GM19452 (cell line): Measurements from ENCODE around the gene HERC5.
"Not testable (repeated sequence)": the region's sequence is repeated elsewhere in the genome, so short reads cannot be mapped to it uniquely, and the experiment has no call there.

ENCODE experiments used
- ATAC-seq: cut with Tn5 transposase; IDR thresholded peaks from one replicate; pipeline ENCODE4 v1.9.1; 2021; ENCODE audit not compliant: unreplicated experiment

The HERC5 gene

GRCh38 chr4:88517825-88518224 is 60.9 kb downstream of the HERC5 start:
- ATAC-seq: no peak

- ATAC-seq: no peak
These were observed 62.0 kb downstream of the HERC5 start for GRCh38 chr4:88518911-88519310.

DNA sequence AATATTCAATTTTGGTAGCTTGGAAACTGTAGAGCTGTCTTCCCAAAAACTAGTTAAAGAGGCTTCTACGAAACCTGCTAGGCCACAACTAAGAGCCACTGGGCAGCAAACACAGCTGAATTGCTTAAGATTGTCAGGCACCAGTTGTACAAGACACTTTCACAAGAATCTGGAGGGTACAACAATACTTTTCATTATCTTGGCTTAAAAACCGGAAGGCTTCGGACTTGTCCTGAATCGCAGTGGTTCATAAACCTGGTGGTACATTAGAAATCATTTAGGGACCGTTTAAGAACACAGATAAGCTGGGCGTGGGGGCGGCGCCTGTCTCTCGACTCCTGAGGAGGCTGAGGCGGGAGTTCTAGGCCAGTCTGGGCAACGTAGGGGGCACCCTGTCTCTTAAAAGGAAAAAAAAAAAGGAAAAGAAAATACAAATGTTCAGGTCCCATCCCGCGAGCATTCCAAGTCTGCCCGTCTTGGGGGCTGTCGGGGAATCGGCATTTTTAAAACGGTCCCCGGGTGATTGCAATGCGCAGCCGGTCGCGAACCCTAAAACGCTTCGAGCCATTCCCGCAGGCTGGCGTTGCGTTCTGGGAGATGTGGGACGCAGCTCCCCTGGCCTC is 65.9 kb downstream of the HERC5 start:
- no peak for ATAC-seq

- peak; percentile 81 for ATAC-seq
These were observed 66.6 kb downstream of the HERC5 start, which contains the start of gene PYURF for GRCh38 chr4:88523325-88524129. TSS of gene PYURF (minus strand) at chr4:88523776. CDS start at chr4:88523700, 76 bp downstream.

GRCh38 chr4:88524171-88524570 is 67.3 kb downstream of the HERC5 start:
- ATAC-seq: no peak

DNA sequence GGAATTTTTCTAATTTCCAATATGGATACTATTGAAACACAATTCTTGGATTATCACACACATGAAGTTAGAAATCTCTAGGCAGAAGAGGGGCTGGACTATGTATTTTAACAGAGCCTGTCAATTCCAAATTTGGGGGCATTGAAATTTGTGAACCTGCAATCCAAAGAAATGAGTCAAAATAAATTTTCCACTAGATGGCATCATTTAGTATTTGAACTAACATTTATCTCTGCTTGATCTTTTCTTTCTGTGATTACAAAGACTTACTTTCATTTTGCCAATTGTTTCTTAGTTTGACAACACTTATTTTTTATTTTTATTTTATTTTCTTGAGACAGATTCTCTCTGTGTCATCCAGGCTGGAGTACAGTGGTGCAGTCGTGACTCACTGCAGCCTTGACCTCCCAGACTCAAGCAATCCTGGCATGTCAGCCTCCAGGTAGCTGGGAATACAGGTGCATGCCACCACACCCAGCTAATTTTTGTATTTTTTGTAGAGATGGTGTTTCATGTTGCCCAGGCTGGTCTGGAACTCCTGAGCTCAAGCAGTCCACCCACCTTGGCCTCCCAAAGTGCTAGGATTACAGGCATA is 69.4 kb downstream of the HERC5 start:
- no peak for ATAC-seq

DNA sequence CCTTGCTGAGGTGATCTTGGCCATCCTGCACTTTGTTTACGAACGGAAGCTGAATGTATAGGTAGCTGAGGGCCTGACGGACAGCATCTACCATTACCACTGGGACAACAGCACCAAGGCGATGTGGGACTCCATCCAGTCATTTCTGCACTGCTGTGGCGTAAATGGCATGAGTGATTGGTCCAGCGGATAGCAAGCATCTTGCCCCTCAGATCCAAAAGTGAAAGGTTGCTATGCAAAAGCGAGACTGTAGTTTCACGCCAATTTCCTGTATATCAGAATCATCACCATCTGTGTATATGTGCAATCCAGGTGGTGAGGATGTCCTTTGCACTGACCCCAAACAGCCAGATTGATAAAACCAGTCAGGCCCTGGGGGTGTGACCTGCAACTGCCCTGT is 70.9 kb downstream of the HERC5 start:
- ATAC-seq: peak; percentile 39

GRCh38 chr4:88528861-88529260 is 71.9 kb downstream of the HERC5 start:
- ATAC-seq: no peak

- no peak for ATAC-seq
These were observed 74.6 kb downstream of the HERC5 start for GRCh38 chr4:88531549-88531948.

- ATAC-seq: no peak
These were observed 76.3 kb downstream of the HERC5 start for GRCh38 chr4:88533088-88533790.

- ATAC-seq: no peak
These were observed 77.2 kb downstream of the HERC5 start for GRCh38 chr4:88533937-88534750.

GRCh38 chr4:88535090-88535755 is 78.3 kb downstream of the HERC5 start:
- ATAC-seq: no peak

- ATAC-seq: no peak
These were observed 80.8 kb downstream of the HERC5 start for GRCh38 chr4:88537709-88538108.

DNA sequence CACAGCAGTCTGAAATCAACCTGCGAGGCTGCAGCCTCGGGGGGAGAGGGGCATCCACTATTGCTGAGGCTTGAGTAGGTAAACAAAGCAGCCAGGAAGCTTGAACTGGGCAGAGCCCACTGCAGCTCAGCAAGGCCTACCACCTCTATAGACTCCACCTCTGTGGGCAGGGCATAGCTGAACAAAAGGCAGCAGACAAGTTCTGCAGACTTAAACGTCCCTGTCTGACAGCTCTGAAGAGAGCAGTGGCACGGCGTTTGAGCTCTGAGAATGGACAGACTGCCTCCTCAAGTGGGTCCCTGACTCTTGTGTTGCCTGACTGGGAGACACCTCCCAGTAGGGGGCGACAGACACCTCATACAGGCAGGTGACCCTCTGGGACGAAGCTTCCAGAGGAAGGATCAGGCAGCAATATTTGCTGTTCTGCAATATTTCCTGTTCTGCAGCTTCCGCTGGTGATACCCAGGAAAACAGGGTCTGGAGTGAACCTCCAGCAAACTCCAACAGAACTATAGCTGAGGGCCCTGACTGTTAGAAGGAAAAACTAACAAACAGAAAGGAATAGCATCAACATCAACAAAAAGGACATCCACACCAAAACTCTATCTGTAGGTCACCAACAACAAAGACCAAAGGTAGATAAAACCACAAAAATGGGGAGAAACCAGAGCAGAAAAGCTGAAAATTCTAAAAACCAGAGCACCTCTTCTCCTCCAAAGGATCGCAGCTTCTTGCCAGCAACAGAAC is 82.6 kb downstream of the HERC5 start:
- not testable (repeated sequence) for ATAC-seq

DNA sequence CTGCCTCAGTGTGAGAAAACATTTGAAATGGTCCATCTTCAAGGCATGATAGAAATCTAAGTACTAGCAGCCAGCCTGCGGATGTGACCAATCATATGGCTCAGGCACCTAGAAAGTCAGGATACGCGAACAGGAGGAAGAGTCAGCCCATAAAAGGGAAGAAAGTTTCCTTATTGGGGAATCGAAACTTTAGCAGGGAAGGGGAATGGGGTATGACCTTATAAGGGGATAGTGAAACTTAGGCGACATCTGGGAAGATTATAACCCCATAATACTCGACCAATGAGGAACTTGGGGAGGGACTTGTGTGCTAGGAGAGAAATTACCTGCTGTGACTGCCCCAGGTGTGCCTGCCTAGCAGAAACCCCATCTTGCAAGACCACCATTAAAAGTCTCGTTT is 92.9 kb downstream of the HERC5 start:
- ATAC-seq: no peak
